ENCODE measurements around the gene NTHL1.
A peak's percentile ranks its signal among the peaks of the same experiment; 100 is the strongest.

Gene NTHL1

GRCh38 chr16:2003827-2004641 is 43.6 kb downstream of the NTHL1 start:
- H3K4me3 ChIP-seq (ENCODE audit: extremely low read depth, insufficient read depth, low read length, poor library complexity, severe bottlenecking): no peak overlapping the region
- peak overlapping the region; percentile 57 for H3K27ac ChIP-seq (ENCODE audit: low read depth, low read length, severe bottlenecking)
- peaks cover 28% of the 10 kb centered on the region for H3K4me1 ChIP-seq (ENCODE audit: control insufficient read depth, insufficient read depth, low read length, poor library complexity, severe bottlenecking)
- H3K9me3 ChIP-seq (ENCODE audit: control insufficient read depth, low read length): no peaks in the 10 kb centered on the region
- WGBS, 2 experiments (ENCODE audit: insufficient coverage in 2 of 2): 30 to 34% methylated on average over 33 to 36 of the region's 36 CpGs
- peaks cover 75% of the 10 kb centered on the region for H3K36me3 ChIP-seq (ENCODE audit: control insufficient read depth, insufficient read depth, low read length)

DNA sequence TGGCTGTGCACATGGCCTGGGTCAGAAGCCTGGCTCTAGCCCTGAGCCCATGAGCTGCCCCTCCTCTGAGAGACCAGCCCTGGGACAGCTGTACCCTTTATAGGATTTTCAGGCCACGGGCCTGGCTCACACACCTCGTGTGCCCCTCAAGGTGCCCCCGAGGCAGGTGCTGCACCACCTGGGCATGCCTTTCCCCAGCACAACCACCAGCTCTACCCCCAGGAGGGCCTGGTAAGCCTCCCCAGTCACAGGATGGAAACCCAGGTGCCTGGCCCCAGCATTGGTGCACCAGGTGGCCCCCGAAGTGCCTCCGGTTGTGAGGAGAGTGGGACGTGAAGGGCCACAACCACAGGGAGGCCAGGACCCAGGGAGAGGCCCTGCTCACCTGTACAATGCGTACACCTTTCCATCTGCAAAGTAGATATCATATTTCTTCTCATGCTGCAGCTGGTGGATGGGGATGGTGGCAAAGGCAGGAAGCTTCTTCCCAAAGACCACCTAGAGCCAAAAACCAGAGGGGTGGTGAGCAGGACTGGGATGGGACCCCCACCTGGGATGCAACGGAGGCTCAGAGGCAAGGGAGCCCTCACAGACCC is 44.3 kb downstream of the NTHL1 start:
- no peaks in the 10 kb centered on the region for H3K9me3 ChIP-seq (ENCODE audit: control insufficient read depth, low read length)
- 79 to 90% methylated on average over 3 to 8 of the region's 8 CpGs for WGBS, 2 experiments (ENCODE audit: insufficient coverage in 2 of 2)
- no peak overlapping the region for H3K4me3 ChIP-seq (ENCODE audit: extremely low read depth, insufficient read depth, low read length, poor library complexity, severe bottlenecking)
- peaks cover 28% of the 10 kb centered on the region for H3K4me1 ChIP-seq (ENCODE audit: control insufficient read depth, insufficient read depth, low read length, poor library complexity, severe bottlenecking)
- no peak overlapping the region for H3K27ac ChIP-seq (ENCODE audit: low read depth, low read length, severe bottlenecking)
- H3K36me3 ChIP-seq (ENCODE audit: control insufficient read depth, insufficient read depth, low read length): peaks cover 78% of the 10 kb centered on the region

- Histone ChIP-seq H3K9me3 (ENCODE audit: control insufficient read depth, low read length) (no peaks in the 10 kb centered on the region), H3K27ac (ENCODE audit: low read depth, low read length, severe bottlenecking) (no peak overlapping the region), H3K4me1 (ENCODE audit: control insufficient read depth, insufficient read depth, low read length, poor library complexity, severe bottlenecking) (peaks cover 25% of the 10 kb centered on the region), H3K36me3 (ENCODE audit: control insufficient read depth, insufficient read depth, low read length) (peaks cover 78% of the 10 kb centered on the region), H3K4me3 (ENCODE audit: extremely low read depth, insufficient read depth, low read length, poor library complexity, severe bottlenecking) (no peak overlapping the region)
- WGBS, 2 experiments (ENCODE audit: insufficient coverage in 2 of 2): 96 to 97% methylated on average over 47 of the region's 47 CpGs
These were observed 45.0 kb downstream of the NTHL1 start for GRCh38 chr16:2002406-2003230.

GRCh38 chr16:2001456-2002355 is 45.9 kb downstream of the NTHL1 start:
- Histone ChIP-seq H3K4me3 (ENCODE audit: extremely low read depth, insufficient read depth, low read length, poor library complexity, severe bottlenecking) (no peak overlapping the region), H3K4me1 (ENCODE audit: control insufficient read depth, insufficient read depth, low read length, poor library complexity, severe bottlenecking) (peaks cover 16% of the 10 kb centered on the region), H3K9me3 (ENCODE audit: control insufficient read depth, low read length) (no peaks in the 10 kb centered on the region), H3K36me3 (ENCODE audit: control insufficient read depth, insufficient read depth, low read length) (peaks cover 78% of the 10 kb centered on the region), H3K27ac (ENCODE audit: low read depth, low read length, severe bottlenecking) (no peak overlapping the region)
- 97% methylated on average over 52 to 53 of the region's 53 CpGs for WGBS, 2 experiments (ENCODE audit: insufficient coverage in 2 of 2)

GRCh38 chr16:2001035-2001434 is 46.6 kb downstream of the NTHL1 start:
- Histone ChIP-seq H3K4me3 (ENCODE audit: extremely low read depth, insufficient read depth, low read length, poor library complexity, severe bottlenecking) (no peak overlapping the region), H3K9me3 (ENCODE audit: control insufficient read depth, low read length) (no peaks in the 10 kb centered on the region), H3K36me3 (ENCODE audit: control insufficient read depth, insufficient read depth, low read length) (peaks cover 75% of the 10 kb centered on the region), H3K4me1 (ENCODE audit: control insufficient read depth, insufficient read depth, low read length, poor library complexity, severe bottlenecking) (peaks cover 14% of the 10 kb centered on the region), H3K27ac (ENCODE audit: low read depth, low read length, severe bottlenecking) (no peak overlapping the region)
- 99% methylated on average over 17 to 19 of the region's 19 CpGs for WGBS, 2 experiments (ENCODE audit: insufficient coverage in 2 of 2)

- Histone ChIP-seq H3K9me3 (ENCODE audit: control insufficient read depth, low read length) (no peaks in the 10 kb centered on the region), H3K36me3 (ENCODE audit: control insufficient read depth, insufficient read depth, low read length) (peaks cover 73% of the 10 kb centered on the region)
- WGBS, 2 experiments (ENCODE audit: insufficient coverage in 2 of 2): 96 to 97% methylated on average over 21 to 22 of the region's 28 CpGs
These were observed 47.6 kb downstream of the NTHL1 start for GRCh38 chr16:1999866-2000514.

GRCh38 chr16:1998852-1999801 is 48.5 kb downstream of the NTHL1 start:
- Histone ChIP-seq H3K36me3 (ENCODE audit: control insufficient read depth, insufficient read depth, low read length) (peaks cover 73% of the 10 kb centered on the region), H3K27ac (ENCODE audit: low read depth, low read length, severe bottlenecking) (no peak overlapping the region), H3K4me3 (ENCODE audit: extremely low read depth, insufficient read depth, low read length, poor library complexity, severe bottlenecking) (no peak overlapping the region), H3K9me3 (ENCODE audit: control insufficient read depth, low read length) (no peaks in the 10 kb centered on the region), H3K4me1 (ENCODE audit: control insufficient read depth, insufficient read depth, low read length, poor library complexity, severe bottlenecking) (peaks cover 5% of the 10 kb centered on the region)
- WGBS, 2 experiments (ENCODE audit: insufficient coverage in 2 of 2): 93 to 97% methylated on average over 32 to 36 of the region's 39 CpGs

More at GRCh38 chr16:1999866-2000514, 47.6 kb downstream of the NTHL1 start:
- no peak overlapping the region for H3K4me3 ChIP-seq (ENCODE audit: extremely low read depth, insufficient read depth, low read length, poor library complexity, severe bottlenecking)
- H3K4me1 ChIP-seq (ENCODE audit: control insufficient read depth, insufficient read depth, low read length, poor library complexity, severe bottlenecking): peaks cover 13% of the 10 kb centered on the region
- no peak overlapping the region for H3K27ac ChIP-seq (ENCODE audit: low read depth, low read length, severe bottlenecking)

DNA sequence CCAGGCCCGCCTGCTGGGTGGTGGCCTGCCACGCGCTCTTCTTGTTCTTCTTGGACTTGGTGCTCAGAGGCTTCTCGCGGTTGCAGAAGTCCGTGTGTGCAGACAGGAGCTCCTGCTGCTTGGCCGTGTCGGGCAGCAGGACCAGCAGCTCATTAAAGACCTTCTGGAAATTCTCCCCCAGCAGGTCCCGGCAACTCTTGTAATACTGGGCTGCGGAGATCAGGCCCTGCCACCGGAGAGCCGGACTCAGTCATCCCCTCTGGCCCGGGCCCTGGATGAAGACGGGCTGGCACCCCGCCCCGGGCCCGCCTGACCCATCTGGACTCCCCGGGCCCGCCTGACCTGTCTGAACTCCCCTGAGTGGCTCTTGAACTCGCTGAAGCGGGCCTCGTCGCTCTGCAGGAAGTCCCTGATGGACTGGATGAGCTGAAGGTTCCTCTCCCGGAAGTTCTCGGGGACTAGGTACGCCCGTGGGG is 49.2 kb downstream of the NTHL1 start:
- 98 to 99% methylated on average over 18 to 27 of the region's 27 CpGs for WGBS, 2 experiments (ENCODE audit: insufficient coverage in 2 of 2)
- no peak overlapping the region for H3K4me3 ChIP-seq (ENCODE audit: extremely low read depth, insufficient read depth, low read length, poor library complexity, severe bottlenecking)
- no peak overlapping the region for H3K27ac ChIP-seq (ENCODE audit: low read depth, low read length, severe bottlenecking)
- peaks cover 70% of the 10 kb centered on the region for H3K36me3 ChIP-seq (ENCODE audit: control insufficient read depth, insufficient read depth, low read length)
- no peaks in the 10 kb centered on the region for H3K9me3 ChIP-seq (ENCODE audit: control insufficient read depth, low read length)
- peaks cover 5% of the 10 kb centered on the region for H3K4me1 ChIP-seq (ENCODE audit: control insufficient read depth, insufficient read depth, low read length, poor library complexity, severe bottlenecking)
